GM18868 (cell line): ENCODE measurements around the gene EPHB3.
"Not testable (repeated sequence)": the region's sequence is repeated elsewhere in the genome, so short reads cannot be mapped to it uniquely, and the experiment has no call there.

Experiments
- ATAC-seq: cut with Tn5 transposase; IDR thresholded peaks from one replicate; pipeline ENCODE4 v1.9.1; 2021; ENCODE audit warnings: mild to moderate bottlenecking, moderate library complexity; ENCODE audit not compliant: unreplicated experiment

The EPHB3 gene

DNA sequence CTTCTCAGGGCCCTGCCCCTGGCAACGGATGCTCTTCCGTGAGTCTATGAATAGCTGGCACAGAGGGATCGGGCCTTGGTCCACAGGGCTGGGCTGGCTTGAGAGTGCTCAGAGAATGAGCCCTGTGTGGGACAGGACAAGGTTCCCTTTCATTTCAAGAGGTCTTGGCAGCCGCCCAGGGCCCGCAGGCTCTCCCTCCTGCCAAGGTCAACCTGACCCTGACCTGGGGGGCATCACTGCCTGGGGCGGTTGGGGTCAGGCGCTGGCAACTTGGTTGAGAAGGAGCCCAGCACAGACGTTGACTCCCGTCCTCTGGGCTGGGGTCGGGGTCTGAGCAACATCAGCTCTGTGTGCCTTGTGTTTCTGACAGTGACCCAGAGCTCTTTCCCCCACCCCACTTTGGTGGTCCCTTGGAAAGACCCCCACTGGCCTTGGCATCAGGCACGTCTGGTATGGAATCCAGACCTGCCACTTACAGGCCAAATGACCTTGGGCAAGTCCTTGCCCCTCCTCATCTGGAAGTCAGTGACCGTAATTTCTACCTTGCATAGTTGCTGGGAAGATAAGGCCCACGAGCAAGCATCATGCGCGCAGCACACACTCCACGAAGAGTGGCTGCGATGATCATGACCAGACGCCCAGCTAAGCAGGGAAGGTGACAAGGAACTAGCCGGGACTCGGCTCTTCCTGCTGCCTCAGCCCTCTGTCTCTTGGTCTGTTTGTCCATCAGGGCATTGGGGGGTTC is 36.4 kb downstream of the EPHB3 start:
- no peak for ATAC-seq

DNA sequence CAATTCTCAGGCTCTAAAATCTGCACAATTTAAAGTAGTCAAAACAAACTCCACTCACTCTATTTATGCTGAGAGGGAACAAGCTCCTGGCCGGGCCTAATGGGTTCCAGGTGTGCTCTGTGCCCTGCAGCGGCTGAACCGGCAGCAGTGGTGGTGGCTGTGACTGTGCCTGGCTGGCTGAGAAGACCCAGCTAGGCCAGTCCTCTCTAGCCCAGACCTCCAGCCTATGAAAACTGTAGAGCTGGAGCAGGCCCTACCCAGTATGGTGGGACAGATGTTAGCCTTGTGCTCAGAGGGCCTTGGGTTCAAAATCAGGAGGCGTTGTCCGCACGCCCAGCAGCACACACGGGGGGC is 37.0 kb downstream of the EPHB3 start:
- ATAC-seq = no peak

DNA sequence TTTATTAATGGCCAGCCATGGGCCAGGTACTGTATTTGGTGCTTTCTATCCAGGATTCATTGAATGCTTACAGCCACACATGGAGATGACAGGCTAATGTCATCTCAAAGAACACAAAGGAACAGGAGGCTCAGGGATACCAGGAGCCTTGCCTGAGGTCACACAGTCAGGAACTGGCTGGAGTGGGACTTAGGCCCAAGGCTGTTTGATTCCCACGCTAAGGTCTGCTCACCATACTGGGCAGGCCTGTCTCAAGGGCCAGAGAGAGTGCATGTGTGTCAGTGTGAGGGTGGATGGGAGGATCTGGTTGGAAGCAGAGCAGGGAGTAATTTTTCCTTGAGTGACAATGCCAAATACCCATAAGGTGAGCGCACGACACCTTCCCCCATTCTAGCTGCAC is 37.6 kb downstream of the EPHB3 start:
- ATAC-seq = no peak

- ATAC-seq = no peak
These were observed 39.2 kb downstream of the EPHB3 start for GRCh38 chr3:184600685-184601377.

DNA sequence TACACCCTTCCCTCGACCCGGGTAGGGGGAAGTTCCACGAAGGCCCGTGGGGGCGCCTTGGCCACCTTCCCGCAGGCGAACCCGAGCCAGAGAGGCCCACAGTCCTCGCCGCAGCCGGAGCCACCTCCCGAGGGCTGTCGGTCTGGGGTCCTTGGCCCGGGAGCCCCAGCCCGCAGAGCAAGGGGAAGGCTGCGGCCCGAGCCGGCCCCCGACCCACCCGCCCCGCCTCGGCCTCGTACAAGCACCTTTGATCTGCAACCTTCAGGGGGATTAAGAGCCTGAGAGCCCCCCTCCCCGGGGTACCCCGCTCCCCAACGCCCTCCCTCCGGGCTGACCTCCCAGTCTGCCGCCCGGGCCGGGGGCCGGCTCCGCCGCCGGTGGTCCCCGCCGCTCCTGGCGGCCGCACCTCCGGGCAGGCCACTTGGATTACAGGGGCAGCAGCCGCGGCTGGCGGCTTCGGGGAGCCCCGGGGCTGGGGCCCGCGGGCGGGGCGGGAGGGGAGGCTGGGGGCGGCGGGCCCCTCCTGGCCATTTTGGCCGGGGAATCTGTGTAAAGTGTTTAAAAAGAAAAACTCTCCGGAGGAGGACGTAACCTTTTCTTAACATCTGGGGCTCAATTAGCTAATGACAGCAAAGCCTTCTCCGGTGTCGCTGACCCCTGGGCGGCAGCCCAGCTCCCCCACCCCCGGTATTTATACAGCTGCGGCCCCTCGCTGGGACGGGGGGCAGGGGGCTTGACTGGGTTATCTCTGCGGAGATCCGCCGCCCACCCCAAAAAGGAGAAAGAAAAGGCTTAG is 40.2 kb downstream of the EPHB3 start:
- ATAC-seq = no peak

DNA sequence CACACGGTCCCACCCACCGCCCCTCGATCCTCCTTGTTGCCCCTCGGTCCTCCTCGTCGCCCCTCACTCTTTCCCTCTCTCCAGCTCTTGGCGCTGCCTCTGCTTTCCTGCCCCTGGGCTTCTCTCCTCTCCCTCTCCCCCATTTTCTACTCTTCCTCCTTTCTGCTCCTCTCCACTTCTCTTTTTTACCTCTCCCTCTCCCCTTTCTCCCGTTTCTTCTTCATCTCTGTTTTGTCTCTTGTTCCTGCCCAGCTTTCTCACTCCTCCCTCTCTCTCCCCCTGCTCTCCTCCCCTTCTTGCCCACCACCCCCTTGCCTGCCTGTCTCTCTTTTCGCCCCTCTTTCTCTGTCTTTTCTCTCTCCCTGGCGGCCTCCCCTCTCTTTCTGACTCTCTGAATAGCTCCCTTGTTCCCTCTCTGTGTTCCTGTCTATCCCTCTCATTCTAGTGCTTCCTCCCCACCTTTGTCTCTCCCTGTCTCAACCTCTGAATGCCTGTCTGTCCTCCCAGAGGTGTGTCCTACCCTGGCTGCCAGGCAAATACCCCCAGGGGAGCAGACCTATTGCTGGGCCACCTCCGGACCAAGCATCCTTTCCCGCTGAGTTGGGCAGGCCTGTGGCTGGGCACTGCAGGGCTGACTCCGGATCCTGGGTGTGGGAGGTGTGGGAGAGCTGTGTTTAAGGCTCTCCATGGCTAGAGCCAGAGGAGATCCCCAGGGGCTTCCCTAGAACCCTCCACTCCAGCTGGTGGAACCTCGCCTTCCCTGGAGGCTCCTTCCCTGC is 41.0 kb downstream of the EPHB3 start:
- no peak for ATAC-seq

GRCh38 chr3:184603151-184604030 is 41.8 kb downstream of the EPHB3 start:
- no peak for ATAC-seq

GRCh38 chr3:184604039-184604601 is 42.5 kb downstream of the EPHB3 start:
- no peak for ATAC-seq

GRCh38 chr3:184604615-184605290 is 43.2 kb downstream of the EPHB3 start:
- no peak for ATAC-seq

GRCh38 chr3:184608209-184608608 is 46.6 kb downstream of the EPHB3 start:
- ATAC-seq = no peak

DNA sequence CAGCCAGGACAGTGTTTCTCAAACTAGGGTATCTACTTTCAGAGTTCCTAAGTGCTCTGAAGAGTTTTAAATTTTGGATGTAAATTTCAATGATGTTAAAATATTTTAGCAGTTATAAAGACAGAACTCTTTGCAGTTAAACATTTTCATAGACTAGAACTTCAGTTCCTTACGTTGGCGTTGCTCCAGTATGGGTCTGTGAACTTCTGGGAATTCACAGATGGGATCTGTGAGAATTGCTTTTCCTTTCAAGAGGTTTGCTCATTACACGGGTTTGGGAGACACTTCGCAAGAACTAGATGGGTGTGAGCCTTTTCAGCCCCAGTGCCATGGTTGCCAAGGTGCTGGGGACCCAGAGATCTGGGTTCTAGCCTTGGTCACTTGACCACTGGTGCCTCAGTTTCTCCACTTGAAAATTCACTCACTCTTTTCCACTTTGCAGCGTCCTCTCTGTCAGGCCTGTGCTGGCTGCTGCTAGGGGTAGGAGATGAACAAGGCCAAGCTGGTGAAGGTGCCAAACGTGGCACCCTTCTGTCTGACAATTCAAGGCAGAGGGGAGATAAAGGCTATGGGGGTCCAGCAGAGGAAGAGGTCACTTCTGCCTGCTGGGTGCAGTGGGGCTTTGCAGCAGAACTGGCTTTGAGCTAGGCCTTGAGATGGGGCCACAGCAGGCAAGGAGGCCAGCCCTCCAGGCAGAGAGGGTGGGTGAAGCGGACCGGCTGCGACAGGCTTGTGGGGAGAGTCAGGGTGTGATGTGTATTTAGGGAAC is 48.1 kb downstream of the EPHB3 start:
- no peak for ATAC-seq

DNA sequence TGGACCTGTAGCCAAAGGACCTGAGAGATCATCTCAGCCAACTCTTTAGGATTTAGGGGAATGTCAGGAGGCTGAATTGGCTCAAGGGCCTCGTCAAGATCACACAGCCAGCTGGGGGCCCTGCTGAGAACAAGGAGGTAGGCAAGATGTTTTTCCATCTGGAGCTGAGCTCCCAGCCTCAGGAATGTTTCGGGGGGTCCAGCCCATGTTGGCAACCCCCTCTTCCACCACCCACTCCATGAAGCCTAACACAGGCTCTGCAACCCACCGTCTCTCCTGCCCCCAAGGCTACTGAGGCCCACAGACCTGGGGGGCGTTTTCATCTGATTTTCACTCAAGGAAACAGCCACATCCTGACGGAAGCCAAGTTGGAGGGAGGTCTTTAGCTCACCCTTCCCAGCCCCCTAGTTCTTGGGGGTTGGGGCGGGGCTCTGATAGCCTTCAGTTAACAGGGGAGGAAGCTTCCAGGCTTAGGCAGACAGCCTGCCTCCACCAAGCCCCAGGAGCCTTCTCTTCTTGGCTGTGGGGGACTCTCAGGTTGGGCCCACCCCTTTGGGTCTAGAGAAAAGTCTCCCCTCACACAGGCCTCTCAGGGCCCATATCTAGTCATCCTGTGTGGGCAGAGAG is 48.8 kb downstream of the EPHB3 start:
- no peak for ATAC-seq

DNA sequence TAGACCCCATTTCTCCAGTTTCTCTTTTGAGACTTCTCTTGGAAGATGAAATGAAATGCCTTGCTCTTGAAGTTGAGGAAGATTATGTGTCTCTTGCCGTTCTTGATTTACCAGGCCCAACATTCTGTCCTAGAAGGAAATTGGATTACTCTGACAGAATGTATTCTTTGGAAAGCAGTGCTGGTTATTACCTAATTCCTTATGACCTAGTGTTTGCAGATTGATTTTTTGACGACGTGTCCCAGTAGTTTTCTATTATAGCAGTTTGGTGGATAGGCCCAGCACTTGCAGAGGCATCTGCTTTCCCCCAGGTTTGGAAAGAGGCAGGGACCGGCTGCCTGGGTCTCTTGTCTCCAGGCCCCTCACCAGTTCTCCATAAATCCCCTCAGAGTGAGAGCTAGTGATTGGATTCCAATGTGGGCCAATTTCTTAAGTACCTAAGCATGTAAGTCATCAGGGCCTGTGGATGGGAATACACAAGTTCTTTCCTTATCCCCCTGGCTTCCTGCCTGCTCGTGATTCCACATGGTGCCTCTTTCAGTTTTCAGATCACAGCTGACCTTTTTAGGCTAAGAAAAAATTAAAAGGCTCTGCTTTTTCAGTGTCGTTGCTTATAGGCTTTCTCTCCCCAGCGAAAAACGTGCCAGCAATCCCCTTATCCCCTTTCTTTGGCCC is 50.2 kb downstream of the EPHB3 start:
- ATAC-seq = no peak

DNA sequence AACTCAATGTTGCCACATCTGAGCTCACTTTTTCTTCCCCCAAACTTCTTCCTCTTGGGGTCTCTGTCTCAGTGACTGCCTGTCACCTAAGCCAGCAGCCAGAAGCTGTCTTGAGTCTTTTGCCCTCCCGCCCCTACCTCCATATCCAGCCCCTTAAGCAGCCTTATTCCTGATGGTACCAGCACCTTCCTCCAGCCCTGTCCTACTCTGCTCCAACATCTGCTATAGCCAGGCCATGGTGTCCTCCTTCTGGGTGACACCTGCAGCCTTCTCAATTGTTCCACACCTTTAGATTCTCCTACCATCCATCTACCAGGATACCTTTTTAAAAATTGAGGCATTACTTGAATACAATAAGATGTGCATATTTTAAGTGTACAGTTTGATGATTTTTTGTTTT is 53.8 kb downstream of the EPHB3 start:
- ATAC-seq = no peak

GRCh38 chr3:184616436-184616835 is 54.9 kb downstream of the EPHB3 start:
- no peak for ATAC-seq

DNA sequence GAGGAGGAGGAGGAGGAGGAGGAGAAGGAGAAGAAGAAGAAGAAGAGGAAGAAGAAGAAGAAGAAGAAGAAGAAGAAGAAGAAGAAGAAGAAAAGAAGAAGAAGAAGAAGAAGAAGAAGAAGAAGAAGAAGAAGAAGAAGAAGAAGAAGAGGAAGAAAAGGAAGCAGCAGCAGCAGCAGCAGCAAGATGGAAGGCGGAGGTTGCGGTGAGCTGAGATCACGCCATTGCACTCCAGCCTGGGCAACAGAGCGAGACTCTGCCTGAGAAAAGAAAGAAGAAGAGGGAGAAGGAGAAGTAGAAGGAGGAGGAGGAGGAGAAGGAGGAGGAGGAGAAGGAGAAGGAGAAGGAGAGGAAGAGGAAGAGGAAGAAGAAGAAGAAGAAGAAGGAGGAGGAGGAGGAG is 55.7 kb downstream of the EPHB3 start:
- not testable (repeated sequence) for ATAC-seq

DNA sequence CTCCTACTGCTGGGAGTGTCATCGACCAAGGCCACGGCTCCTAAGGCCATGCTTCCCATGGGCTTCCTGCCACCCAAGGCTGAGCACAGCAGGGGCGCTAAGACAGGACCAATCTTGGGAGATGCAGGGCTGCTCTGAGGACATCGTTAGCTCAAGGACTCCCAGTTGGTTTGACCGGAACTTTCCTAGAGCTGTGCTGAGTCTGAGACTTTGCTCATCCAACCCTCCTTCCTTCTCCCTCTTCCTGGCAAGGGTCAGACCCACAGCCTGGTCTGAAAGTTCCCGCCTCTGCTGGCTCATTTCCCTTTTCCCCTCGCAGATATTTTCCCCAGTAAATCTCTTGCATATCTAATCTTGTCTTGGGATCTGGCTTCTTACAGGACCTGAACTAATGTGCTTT is 57.2 kb downstream of the EPHB3 start:
- no peak for ATAC-seq

DNA sequence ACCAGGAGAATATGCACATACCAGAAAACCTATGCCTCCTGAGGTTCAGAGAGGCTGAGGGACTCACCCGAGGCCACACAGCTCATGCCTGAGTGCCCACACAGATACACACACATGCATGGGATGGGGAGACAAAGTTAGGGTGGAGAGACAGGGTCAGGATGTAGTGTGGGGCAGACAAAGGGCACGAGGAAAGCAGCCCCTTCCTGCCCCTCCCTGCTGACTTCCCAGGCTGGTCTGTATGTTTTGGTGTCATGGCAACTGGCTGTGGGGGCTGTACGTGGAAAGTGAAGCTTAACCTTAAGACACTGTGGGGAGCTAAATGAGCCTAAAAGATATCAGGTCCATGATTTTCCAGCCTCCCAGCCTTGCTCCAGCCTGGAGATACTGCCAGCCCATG is 57.8 kb downstream of the EPHB3 start:
- ATAC-seq = no peak
